GM18858 (cell line): Measurements from ENCODE around the gene MSMP.

Source experiments
- ATAC-seq: cut with Tn5 transposase; IDR thresholded peaks from one replicate; pipeline ENCODE4 v1.9.1; 2021; ENCODE audit not compliant: unreplicated experiment

The MSMP gene

GRCh38 chr9:35754264-35754663 lies at the start of gene MSMP:
TSS of gene MSMP (minus strand) at chr9:35754276. CDS start at chr9:35754129, 147 bp downstream.
- ATAC-seq: no peak

- ATAC-seq: no peak
Measured at GRCh38 chr9:35801328-35802128, 47.5 kb upstream of the MSMP start.

- ATAC-seq: no peak
Measured at GRCh38 chr9:35800530-35800929, 46.5 kb upstream of the MSMP start.

- ATAC-seq: no peak
Measured at GRCh38 chr9:35798658-35799374, 44.7 kb upstream of the MSMP start.

- ATAC-seq: no peak
Measured at GRCh38 chr9:35797311-35798109, 43.4 kb upstream of the MSMP start.

- no peak for ATAC-seq
Measured at GRCh38 chr9:35795695-35796094, 41.6 kb upstream of the MSMP start.

GRCh38 chr9:35793461-35793860 lies 39.4 kb upstream of the MSMP start:
- ATAC-seq: no peak

- no peak for ATAC-seq
Measured at GRCh38 chr9:35792826-35793225, 38.8 kb upstream of the MSMP start.

- ATAC-seq: no peak
Measured at GRCh38 chr9:35792024-35792813, 38.1 kb upstream of the MSMP start.

GRCh38 chr9:35791297-35791921 lies 37.3 kb upstream of the MSMP start, which contains the start of gene NPR2:
TSS of gene NPR2 (plus strand) at chr9:35791591. CDS start at chr9:35792409, 818 bp downstream.
- no peak for ATAC-seq

GRCh38 chr9:35790385-35791296 lies 36.6 kb upstream of the MSMP start:
- no peak for ATAC-seq

- no peak for ATAC-seq
Measured at GRCh38 chr9:35790025-35790384, 35.9 kb upstream of the MSMP start.

GRCh38 chr9:35789541-35789940 lies 35.5 kb upstream of the MSMP start:
- no peak for ATAC-seq

GRCh38 chr9:35783418-35783817 lies 29.3 kb upstream of the MSMP start:
- no peak for ATAC-seq

GRCh38 chr9:35781066-35781465 lies 27.0 kb upstream of the MSMP start:
- no peak for ATAC-seq

GRCh38 chr9:35778496-35778895 lies 24.4 kb upstream of the MSMP start:
- no peak for ATAC-seq

GRCh38 chr9:35776018-35776417 lies 21.9 kb upstream of the MSMP start:
- ATAC-seq: no peak

GRCh38 chr9:35774907-35775635 lies 21.0 kb upstream of the MSMP start:
- no peak for ATAC-seq

GRCh38 chr9:35771943-35772342 lies 17.9 kb upstream of the MSMP start:
- no peak for ATAC-seq
